SW 1271 (cell line): ENCODE measurements around the gene KCNQ1OT1.

Experiments used
- DNase-seq, 2 experiments: peaks; one replicate each; lab custom pipeline; 2025; lab: John Stamatoyannopoulos, UW

KCNQ1OT1 gene

GRCh38 chr11:2686360-2687222, 13.2 kb downstream of the KCNQ1OT1 start:
- DNase-seq, result no peak

GRCh38 chr11:2685566-2686359, 14.0 kb downstream of the KCNQ1OT1 start:
- no peak for DNase-seq

DNA sequence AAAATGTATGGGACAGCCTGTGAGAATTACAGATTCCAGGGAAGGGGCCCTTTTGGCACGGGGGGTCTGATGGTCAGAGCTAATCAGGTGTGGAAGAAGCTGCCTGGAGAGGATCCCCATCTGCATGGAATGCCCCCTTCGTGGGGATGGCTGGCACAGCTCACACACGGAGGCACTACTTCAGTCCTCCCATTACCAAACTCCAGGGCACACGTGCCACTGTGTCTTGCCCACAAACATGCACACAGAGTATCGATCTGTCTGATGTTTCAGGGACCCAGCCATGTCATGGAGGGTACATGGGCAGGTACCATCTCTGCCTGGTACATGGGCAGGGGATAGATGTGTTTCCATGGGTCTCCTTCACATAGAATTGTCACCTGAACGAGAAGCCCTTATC, 14.7 kb downstream of the KCNQ1OT1 start:
- no peak for DNase-seq

DNA sequence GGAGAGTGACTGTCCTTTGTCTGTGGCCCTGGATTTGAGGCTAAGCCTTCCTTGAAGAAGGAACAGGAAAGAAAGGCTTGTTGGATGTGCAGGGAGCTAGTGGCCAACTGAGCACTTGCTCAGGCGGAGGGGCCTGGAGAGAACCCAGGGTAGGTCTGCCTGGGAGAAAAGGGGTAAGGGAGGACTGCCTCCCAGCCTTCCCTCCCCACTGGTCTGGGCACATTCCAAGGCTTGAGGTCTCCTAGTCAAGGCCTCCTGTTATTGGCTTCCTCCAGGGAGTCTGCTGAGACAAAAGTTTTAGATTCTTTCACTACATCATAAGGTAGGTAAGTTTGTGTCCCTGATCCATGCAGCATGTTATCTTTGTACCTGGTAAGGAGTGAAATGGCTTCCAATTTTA, 15.2 kb downstream of the KCNQ1OT1 start:
- DNase-seq, result no peak

DNA sequence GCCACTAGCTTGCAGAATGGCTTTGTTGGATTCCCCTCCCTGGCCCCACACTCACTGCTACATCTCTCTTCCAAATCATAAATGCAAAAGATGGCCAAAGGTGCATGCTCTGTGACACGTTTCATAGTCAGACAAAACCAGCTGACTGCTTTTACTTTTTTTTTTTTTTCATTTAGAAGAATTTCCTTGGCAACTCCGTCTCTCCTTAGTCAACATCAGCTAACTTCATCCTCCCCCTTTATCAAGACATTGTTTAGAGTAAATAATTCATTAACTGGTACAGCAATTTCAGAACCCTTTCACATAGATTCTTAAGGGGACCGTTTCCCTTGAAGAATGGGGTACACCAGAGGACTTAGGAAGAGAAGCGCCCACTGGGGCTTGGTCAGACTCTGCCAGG, 16.0 kb downstream of the KCNQ1OT1 start:
- no peak for DNase-seq

DNA sequence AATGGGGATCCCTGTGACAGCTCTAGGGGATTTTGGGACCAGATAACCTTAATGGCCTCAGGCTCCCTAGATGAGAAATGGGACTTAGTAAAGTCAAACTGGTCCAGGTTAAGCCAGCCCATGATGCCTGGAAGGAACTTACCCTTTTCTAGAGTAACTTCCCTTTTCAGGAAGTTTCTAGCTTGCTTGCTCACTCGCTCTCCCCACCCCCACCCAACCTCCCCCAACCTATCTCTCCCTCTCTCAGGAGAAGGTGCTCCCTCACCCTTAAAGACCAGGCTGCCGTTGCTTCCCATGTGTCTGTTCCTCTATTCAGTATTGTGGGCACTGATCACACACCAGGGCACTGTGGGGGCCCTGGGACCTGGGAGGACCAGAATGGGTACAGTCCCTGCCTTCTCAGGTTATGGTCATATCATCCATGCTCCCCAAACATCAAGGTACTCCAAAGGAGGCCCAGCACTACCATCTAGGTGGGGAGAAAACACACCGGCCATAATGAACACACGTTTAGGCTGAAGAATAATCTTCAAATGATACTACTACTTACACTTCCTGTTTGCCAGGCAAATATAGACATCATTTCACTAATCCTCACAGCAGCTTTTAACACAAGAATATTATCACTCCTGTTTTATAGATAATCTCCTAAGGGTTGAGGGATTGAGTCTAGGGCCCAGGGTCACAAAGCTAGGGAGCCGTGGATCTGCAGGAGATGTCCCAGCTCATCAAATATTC, 18.2 kb downstream of the KCNQ1OT1 start:
- no peak for DNase-seq

DNA sequence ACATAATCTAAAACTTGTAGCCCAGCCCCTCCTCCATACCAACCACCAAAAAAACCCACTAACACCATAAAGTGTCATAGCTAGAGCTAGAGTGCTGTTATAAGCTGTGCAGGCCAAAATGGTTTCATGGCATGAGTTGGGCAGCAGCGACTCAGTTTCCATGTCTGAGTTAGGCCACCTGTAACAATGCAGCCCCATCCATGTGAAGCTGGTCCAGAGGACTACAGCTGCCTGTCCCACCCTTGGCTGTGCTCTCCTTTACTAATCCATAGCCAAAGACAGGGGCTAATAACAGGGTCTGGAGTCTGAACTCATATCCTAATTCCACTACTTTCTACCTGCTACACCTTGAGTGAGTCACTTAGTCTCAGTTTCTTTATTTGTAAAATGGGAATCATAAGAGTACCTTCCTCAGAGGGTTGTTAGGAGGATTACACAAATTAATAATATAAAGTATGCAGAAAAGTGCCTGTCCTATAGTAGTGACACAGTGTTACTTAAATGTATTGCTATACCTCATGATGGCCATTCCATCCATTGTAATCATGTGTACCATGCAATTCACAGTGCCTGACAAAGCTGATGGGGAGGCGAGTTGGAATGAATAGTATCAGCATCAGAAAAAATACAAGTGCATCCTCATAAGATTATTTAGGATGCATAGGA, 20.6 kb downstream of the KCNQ1OT1 start:
- DNase-seq, result no peak

GRCh38 chr11:2678396-2678795, 21.4 kb downstream of the KCNQ1OT1 start:
- DNase-seq, result no peak

- DNase-seq, result no peak
Measured at GRCh38 chr11:2677127-2677526, 22.7 kb downstream of the KCNQ1OT1 start.

- no peak for DNase-seq
Measured at GRCh38 chr11:2675540-2675939, 24.3 kb downstream of the KCNQ1OT1 start.

GRCh38 chr11:2674658-2675131, 25.1 kb downstream of the KCNQ1OT1 start:
- DNase-seq, result no peak

DNA sequence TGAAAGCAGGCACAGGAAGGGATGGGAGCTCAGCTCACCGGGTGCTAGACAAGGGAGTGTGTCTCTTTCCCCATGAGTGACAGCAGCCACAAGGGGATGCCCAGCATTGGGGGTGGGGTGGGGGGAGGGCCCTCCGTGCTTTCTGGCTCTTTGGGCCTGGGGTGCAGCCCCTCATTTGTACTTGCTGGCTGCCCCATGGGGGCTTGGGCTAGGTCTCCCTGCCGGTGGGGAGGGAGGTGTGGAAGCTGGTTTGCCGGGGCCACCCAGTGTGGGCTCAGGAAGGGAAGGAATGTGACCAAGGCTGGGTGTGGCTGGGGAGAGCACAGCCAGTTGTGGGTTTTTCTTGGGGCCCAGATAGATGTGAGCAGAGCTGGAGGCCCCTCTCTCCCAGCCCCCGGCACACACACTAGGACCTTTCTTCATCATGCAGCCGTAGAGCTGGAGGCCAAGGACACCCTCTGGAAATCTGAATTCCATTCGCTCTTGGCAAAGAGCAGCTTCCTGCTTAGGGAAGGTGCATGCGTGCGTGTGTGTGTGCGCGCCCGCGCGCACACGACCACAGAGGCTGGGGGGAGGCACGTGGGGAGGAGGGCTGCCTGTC, 25.8 kb downstream of the KCNQ1OT1 start:
- no peak for DNase-seq

DNA sequence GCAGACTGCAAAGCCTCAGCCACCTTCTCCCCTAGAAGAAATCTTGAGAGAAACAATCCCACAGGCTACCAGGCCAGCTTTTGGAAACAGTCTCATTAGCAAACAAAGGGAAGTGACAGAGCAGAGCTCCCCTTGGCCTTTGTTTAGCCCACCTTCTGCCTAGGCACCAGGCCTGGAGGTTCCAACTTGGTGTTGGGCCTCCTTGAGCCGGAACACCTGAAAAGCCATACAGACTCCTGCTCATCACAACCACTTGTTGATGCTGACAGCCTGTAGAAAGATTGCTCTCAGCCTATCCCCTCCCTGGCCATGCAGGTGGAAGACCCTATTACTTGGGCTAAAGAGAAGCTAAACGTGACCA, 26.6 kb downstream of the KCNQ1OT1 start:
- no peak for DNase-seq

DNA sequence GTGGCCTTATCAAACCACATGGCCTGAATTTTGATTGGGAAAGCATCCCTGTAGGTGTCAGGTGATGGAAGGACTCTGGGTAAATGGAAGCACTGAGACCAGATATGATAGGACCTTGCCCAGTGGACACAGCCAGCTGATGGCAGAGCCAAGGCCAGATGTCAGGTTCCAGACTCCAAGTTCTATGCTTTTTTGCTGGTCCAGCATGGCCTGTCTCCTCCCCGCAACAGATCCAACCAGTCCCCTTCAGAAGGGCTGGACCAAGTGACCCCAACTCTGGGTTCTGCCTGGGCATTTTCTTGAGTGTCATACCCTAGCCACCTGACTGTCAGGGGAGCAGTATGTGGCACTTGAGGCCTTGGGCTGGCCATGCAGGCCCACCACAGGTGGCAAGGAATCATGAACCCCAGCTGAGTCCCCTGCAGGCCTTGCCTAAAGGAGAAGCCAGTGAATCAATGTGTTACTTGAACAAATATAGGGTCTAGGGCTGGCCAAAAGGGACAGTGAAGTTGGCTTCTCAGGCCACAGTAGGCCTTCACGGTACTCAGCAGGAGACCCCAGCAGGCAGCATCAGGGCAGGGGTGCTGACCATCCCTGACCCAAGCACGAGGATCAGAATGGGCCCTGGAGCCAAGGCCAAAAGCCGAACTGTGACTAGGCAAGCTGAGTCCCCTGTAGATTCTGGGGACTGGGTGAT, 27.1 kb downstream of the KCNQ1OT1 start:
- no peak for DNase-seq

DNA sequence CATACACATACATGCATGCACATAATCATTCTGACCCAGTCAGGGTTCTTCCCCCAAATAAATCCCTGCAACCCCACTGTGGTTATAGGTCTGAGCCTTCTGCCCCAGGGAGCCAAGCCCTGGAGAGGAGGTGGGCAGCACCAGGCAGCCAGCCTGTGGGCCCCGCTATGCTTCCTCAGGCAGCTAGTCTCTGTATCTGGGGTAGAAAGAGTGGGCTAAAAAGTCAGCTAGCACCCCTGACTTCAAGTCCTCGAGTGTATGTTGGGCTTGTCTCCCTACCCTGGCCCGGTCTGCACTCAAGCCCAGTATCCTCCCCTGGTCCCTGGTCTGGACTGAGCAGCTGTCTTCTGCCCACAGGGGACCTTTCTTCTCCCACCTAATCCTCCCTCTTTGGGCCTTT, 28.0 kb downstream of the KCNQ1OT1 start:
- no peak for DNase-seq

GRCh38 chr11:2670541-2671100, 29.2 kb downstream of the KCNQ1OT1 start:
- DNase-seq, result no peak

DNA sequence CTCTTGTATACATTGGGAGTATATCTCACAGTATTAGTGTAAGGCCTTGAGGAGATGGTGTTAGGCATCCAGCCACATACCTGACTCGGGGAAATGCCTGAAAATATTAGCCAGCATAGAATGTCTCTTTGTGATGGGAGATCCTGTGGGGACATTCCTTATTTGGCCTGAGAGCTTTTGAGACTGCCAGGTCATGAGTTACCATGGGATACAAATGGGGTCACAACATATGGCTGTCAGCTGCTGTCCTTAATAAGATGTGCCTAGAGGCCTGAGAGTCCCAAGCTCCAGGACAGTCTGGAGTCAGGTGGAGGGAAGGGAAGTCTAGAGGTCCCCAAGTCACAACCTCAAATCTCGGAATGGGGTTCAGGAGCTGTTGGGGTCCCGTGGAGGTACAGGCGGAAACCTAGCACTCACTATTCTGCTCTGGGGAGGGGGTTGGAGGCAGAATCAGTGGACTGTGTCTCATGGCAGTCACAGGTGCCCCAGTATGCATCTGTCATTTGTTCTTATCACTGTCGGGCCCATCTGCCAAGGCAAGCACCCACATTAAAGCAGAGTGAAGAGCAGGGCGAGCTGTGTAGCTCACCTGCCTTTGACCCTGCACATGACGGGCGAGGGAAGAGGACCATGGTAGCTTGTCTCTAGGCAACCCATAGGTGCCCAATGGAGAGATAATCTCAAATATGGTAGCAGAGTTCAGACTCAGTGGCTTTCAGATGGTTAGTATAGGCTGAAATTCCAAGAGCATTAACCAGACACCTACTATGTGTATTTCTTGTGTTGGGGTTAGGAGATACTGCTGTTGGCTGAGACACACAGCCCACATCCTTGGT, 29.9 kb downstream of the KCNQ1OT1 start:
- no peak for DNase-seq

DNA sequence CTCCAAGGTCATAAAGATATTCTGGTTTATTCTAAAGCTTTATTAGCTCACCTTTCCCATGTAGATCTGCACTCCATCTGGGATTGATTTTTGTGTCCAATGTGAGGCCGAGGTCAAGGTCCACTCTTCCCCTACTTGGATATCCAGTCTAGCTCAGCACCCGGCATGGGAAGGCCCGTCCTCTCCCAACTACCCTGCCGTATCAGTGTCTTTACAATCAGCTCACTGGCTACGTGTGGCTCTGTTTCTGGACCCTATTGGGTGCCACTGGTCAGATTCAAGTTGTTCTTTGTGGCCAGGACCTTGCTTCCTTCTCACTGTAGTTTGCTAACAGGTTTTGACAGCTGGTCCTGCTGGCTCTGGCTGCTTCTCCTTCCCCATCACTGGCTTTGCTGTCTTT, 30.9 kb downstream of the KCNQ1OT1 start:
- DNase-seq, result no peak

GRCh38 chr11:2667940-2668339, 31.9 kb downstream of the KCNQ1OT1 start:
- DNase-seq, result no peak
